Superior temporal gyrus (tissue), 1 donor: ENCODE data around the gene UNC5C.
A peak's percentile ranks its signal among the peaks of the same experiment; 100 is the strongest.

Source experiments
- DNase-seq: peaks from one replicate; pipeline ENCODE4 v3.0.0-alpha.2; 2016; ENCODE audit errors: extremely low spot score

The UNC5C gene

GRCh38 chr4:95522682-95523530 is 25.9 kb downstream of the UNC5C start:
- no peak for DNase-seq

- DNase-seq: no peak
Measured at GRCh38 chr4:95517576-95518345, 31.0 kb downstream of the UNC5C start.

GRCh38 chr4:95516528-95517017 is 32.2 kb downstream of the UNC5C start:
- DNase-seq: peak; percentile 53

- DNase-seq: no peak
Measured at GRCh38 chr4:95515589-95515988, 33.2 kb downstream of the UNC5C start.

- no peak for DNase-seq
Measured at GRCh38 chr4:95513022-95513421, 35.8 kb downstream of the UNC5C start.

GRCh38 chr4:95511477-95511876 is 37.3 kb downstream of the UNC5C start:
- DNase-seq: no peak

- DNase-seq: no peak
Measured at GRCh38 chr4:95510877-95511276, 37.9 kb downstream of the UNC5C start.

GRCh38 chr4:95510145-95510544 is 38.6 kb downstream of the UNC5C start:
- peak; percentile 86 for DNase-seq

- no peak for DNase-seq
Measured at GRCh38 chr4:95508421-95508820, 40.4 kb downstream of the UNC5C start.

- no peak for DNase-seq
Measured at GRCh38 chr4:95507561-95507960, 41.2 kb downstream of the UNC5C start.

- DNase-seq: no peak
Measured at GRCh38 chr4:95507147-95507546, 41.6 kb downstream of the UNC5C start.

GRCh38 chr4:95506264-95506663 is 42.5 kb downstream of the UNC5C start:
- DNase-seq: no peak

GRCh38 chr4:95505799-95506198 is 43.0 kb downstream of the UNC5C start:
- no peak for DNase-seq

- DNase-seq: peak; percentile 77
Measured at GRCh38 chr4:95505151-95505550, 43.6 kb downstream of the UNC5C start.

GRCh38 chr4:95504501-95504900 is 44.3 kb downstream of the UNC5C start:
- DNase-seq: no peak

- DNase-seq: no peak
Measured at GRCh38 chr4:95500361-95500760, 48.4 kb downstream of the UNC5C start.

- DNase-seq: no peak
Measured at GRCh38 chr4:95499291-95499696, 49.5 kb downstream of the UNC5C start.

- no peak for DNase-seq
Measured at GRCh38 chr4:95494186-95494585, 54.6 kb downstream of the UNC5C start.

GRCh38 chr4:95478679-95479078 is 70.1 kb downstream of the UNC5C start:
- no peak for DNase-seq

- no peak for DNase-seq
Measured at GRCh38 chr4:95476121-95476520, 72.7 kb downstream of the UNC5C start.

- no peak for DNase-seq
Measured at GRCh38 chr4:95472534-95472933, 76.2 kb downstream of the UNC5C start.

GRCh38 chr4:95470622-95471021 is 78.2 kb downstream of the UNC5C start:
- DNase-seq: no peak

- DNase-seq: no peak
Measured at GRCh38 chr4:95469617-95470016, 79.2 kb downstream of the UNC5C start.
